22Rv1 (cell line): ENCODE measurements around the gene CDX2.

Source experiments
- H3K27ac ChIP-seq: fragments of 450-650 bp; 2 replicates; pipeline ENCODE4 v1.5.1; 2017
- ZFX ChIP-seq: fragments of 450-650 bp; IDR thresholded peaks from 2 replicates; pipeline ENCODE4 v1.6.1; 2017; ENCODE audit warnings: antibody characterized with exemption, borderline replicate concordance
- TF ChIP-seq, protein P1 (sequence below): fragments of 450-650 bp; IDR thresholded peaks from 2 replicates; pipeline ENCODE4 v1.5.1; 2017; ENCODE audit warnings: mild to moderate bottlenecking

Gene CDX2

DNA sequence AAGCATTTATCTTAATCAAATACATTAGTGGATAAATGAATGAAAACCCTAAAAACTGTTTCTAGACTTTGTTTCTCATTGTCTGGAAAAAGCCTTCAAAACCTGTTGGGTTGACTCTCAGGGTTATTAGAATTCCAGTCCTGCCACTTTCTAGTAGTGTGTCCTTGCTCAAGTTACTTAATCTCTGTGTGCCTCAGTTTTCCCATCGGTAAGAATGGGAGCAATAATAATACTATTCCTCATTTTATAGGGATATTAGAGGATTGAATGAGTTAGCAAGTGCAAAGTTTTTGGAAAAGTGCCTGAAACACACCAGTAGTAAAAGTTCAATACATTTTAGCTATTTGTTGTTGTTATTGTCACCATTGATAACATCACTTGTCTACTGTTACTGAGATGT lies 16.5 kb upstream of the CDX2 start:
- H3K27ac ChIP-seq = no peak overlapping the region
- TF ChIP-seq, protein P1, sequence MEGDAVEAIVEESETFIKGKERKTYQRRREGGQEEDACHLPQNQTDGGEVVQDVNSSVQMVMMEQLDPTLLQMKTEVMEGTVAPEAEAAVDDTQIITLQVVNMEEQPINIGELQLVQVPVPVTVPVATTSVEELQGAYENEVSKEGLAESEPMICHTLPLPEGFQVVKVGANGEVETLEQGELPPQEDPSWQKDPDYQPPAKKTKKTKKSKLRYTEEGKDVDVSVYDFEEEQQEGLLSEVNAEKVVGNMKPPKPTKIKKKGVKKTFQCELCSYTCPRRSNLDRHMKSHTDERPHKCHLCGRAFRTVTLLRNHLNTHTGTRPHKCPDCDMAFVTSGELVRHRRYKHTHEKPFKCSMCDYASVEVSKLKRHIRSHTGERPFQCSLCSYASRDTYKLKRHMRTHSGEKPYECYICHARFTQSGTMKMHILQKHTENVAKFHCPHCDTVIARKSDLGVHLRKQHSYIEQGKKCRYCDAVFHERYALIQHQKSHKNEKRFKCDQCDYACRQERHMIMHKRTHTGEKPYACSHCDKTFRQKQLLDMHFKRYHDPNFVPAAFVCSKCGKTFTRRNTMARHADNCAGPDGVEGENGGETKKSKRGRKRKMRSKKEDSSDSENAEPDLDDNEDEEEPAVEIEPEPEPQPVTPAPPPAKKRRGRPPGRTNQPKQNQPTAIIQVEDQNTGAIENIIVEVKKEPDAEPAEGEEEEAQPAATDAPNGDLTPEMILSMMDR = no peak
- TF ChIP-seq ZFX = no peak

DNA sequence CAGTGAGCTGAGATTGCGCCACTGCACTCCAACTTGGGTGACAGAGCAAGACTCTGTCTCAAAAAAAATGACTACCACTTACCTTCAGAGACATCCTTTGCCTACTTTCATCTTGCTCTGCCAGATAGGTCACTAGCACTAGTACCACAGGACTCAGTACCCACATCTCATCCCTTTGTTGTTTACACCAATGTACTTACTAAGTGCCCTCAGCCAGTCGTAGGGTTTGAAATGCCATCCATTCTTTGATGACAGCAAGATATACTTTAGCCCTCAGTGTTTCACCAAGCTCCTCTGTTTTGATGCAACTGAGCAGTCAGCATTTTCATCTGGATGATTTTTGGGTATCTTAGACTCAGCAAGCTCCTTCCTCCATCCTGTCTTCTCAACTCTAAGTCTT lies 13.2 kb upstream of the CDX2 start:
- TF ChIP-seq ZFX = no peak
- TF ChIP-seq, protein P1 = no peak

DNA sequence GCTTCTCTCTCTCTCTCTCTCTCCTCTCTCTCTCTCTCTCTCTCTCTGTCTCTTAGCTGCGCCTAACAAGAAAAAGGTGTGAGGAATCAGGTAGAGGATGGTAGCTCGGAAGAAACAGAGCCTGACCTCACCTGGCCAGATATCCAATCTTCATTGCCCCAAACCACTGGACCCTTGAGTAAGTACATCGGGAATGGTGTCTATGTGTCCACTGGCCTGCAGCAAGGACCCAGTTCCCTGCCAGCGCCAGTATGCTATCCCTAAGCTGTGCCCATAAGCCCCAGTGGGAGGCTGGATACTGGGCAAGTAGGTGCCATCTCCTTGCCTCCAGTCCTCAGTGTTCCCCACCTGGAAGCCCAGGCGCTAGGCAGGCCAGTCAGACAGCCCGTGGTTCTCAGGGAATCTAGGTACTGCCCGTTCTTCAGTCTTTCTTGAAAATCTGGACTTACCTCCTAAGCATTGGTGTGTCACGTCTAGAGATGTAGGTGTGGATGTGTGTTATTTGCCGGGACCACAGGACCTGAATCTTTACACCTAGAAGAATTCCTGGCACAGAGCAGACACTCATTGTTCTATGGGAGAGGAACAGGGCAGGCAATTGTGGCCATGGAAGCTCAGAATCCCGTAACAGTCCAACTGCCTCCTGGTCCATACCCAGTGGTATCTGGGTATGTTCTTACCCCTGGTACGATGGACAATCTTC lies 12.0 kb upstream of the CDX2 start:
- TF ChIP-seq, protein P1 = no peak
- no peak for TF ChIP-seq ZFX
- no peak overlapping the region for H3K27ac ChIP-seq

More for the DNA sequence above, 13.2 kb upstream of the CDX2 start:
- H3K27ac ChIP-seq = no peak overlapping the region

DNA sequence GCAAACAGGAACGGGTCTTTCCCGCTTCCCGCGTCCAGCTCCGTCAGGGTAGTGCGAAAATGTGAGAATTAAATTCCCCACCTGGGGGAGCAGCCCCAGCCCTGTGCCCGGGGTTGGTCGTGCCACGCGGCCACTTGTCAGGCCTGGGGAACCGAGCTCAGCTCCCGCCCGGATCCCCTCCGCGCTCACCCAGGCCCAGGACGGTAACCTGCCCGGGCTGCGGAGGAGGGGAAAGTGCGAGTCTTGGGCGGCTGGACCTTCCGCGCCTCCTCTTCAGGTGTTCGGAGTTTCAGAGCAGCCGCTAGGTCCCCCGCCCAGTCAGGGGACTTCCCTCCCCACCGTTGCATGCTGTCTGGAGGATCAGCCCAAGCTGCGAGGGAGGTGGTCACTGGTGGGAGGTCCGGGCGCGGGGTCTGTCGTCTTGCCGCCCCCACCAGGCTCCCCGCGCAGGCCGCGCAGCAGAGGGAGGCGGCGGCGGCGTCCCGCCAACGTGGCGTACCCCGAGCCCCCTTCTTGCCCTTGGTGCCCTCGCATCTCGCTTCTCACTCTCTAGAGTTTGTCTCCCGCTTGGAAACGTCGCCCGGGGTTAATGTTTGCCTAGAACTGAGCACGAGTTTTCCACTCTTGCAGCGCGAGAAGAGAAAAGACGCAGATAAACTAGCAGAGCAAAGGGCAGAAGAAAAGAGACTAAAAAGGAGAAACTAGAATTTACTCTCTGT lies 11.3 kb upstream of the CDX2 start:
- no peak overlapping the region for H3K27ac ChIP-seq
- no peak for TF ChIP-seq ZFX
- TF ChIP-seq, protein P1 = no peak

DNA sequence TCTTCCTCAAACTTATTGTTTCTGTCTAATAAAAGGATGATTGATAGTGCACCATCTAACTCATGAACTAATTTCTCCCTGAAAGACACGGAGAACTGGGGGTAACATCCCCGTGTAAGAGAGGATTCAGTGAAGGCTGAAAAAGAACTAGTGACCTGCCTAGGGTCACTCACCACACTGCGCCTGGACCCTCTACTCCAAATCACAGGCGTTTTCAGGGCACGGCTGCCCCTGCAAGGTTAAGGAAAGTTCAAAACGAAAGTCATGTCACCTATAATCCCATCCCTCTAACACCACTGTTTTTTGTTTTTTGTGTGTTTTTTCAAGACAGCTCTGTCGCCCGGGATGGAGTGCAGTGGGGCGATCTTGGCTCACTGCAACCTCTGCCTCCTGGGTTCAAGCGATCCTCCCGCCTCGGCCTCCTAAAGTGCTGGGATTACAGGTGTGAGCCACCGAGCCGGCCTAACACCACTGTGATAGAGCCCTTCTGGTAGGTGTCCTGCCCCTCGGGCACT lies 10.7 kb upstream of the CDX2 start:
- TF ChIP-seq, protein P1 = no peak
- TF ChIP-seq ZFX = no peak
- H3K27ac ChIP-seq = no peak overlapping the region

DNA sequence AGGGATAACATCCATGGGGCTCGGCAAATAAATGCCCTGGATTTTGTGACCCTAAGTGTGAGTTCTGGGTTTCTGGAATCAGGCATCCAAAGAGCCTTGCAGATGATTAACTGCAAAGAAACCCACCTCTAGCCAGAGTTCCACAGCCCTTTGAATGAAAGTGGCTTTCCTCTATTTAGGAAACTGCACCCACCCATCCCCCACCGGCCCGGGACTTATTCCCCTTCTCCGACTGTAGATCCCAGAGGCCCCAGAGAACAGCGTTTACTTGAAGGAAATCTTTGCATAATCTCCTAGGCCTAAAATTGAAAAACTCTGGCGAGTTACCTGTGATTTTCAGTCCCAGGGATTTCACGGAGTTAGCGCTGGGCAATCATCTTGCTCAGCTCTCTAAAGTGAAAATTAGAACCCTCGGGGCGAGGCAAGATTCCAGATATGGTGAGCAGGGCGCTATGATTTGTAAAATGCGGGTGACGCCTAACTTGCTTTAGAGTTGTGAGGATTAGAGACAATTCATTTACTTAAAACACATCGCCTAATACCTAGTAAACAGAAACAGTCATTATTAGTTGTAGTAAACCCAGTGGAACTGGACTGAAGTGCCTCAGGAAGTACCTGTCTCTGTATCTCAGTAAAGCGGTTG lies 10.0 kb upstream of the CDX2 start:
- no peak overlapping the region for H3K27ac ChIP-seq
- no peak for TF ChIP-seq ZFX
- TF ChIP-seq, protein P1 = no peak
